Left lobe of liver (tissue), 1 donor: Measurements from ENCODE around the gene MCCD1. TPM values are rescaled to one million over a fixed set of nuclear protein-coding genes. Genes with fewer than 3 reads are reported as not detected.

Experiments
- total RNA-seq: library from RNA; stranded (reverse); gene quantifications from one replicate; pipeline ENCODE4 v1.2.1, GENCODE V29; 2021
- donor health status: DM: no; HTN: yes; CAD: no.

Gene MCCD1
- total RNA-seq, 1 donor from 2014 or later = not detected

Other genes with a start within 250 kb of the MCCD1 start
- gene HLA-B, start 171.8 kb upstream of the MCCD1 start, total RNA-seq = 291 TPM
- 6.3 TPM for gene MICA, start 125.4 kb upstream of the MCCD1 start, total RNA-seq
- 0.78 TPM for gene MICB, start 30.8 kb upstream of the MCCD1 start, total RNA-seq
- gene DDX39B, start 13.0 kb downstream of the MCCD1 start, total RNA-seq = 126 TPM
- not detected for gene ATP6V1G2, start 17.6 kb downstream of the MCCD1 start, total RNA-seq
- 9.4 TPM for gene NFKBIL1, start 18.6 kb downstream of the MCCD1 start, total RNA-seq
- gene LTA, start 43.3 kb downstream of the MCCD1 start, total RNA-seq = 0.93 TPM
- gene TNF, start 46.6 kb downstream of the MCCD1 start, total RNA-seq = 0.68 TPM
- 1.7 TPM for gene LTB, start 53.5 kb downstream of the MCCD1 start, total RNA-seq
- 10.2 TPM for gene LST1, start 57.3 kb downstream of the MCCD1 start, total RNA-seq
- not detected for gene NCR3, start 64.0 kb downstream of the MCCD1 start, total RNA-seq
- gene AIF1, start 86.3 kb downstream of the MCCD1 start, total RNA-seq = 7.2 TPM
- 47.3 TPM for gene PRRC2A, start 91.8 kb downstream of the MCCD1 start, total RNA-seq
- gene BAG6, start 123.7 kb downstream of the MCCD1 start, total RNA-seq = 141 TPM
- gene APOM, start 126.9 kb downstream of the MCCD1 start, total RNA-seq = 97.1 TPM
- 7.9 TPM for gene C6orf47, start 131.8 kb downstream of the MCCD1 start, total RNA-seq
- gene GPANK1, start 136.0 kb downstream of the MCCD1 start, total RNA-seq = 7.7 TPM
- gene CSNK2B, start 137.1 kb downstream of the MCCD1 start, total RNA-seq = 45.8 TPM
- gene LY6G5B, start 141.0 kb downstream of the MCCD1 start, total RNA-seq = 4.0 TPM
- gene LY6G5C, start 152.1 kb downstream of the MCCD1 start, total RNA-seq = 0.88 TPM
- 35.1 TPM for gene ABHD16A, start 174.4 kb downstream of the MCCD1 start, total RNA-seq
- gene LY6G6F, start 177.9 kb downstream of the MCCD1 start, total RNA-seq = not detected
- not detected for gene LY6G6D, start 186.4 kb downstream of the MCCD1 start, total RNA-seq
- gene LY6G6C, start 192.8 kb downstream of the MCCD1 start, total RNA-seq = not detected
- gene MPIG6B, start 194.4 kb downstream of the MCCD1 start, total RNA-seq = 0.33 TPM
- 22.2 TPM for gene DDAH2, start 200.3 kb downstream of the MCCD1 start, total RNA-seq
- gene CLIC1, start 207.6 kb downstream of the MCCD1 start, total RNA-seq = 37.7 TPM
- 5.2 TPM for gene MSH5, start 211.0 kb downstream of the MCCD1 start, total RNA-seq
- gene SAPCD1, start 233.7 kb downstream of the MCCD1 start, total RNA-seq = 0.73 TPM
- 2.3 TPM for gene VWA7, start 248.4 kb downstream of the MCCD1 start, total RNA-seq